HUES6 (cell line): ENCODE results near the gene CEP68.

Experiments
- H3K27ac ChIP-seq: 2 replicates; pipeline ENCODE4 v1.7.0; 2013; ENCODE audit warnings: low read depth, mild to moderate bottlenecking, low read length, inconsistent platforms
- H3K27me3 ChIP-seq: 2 replicates; pipeline ENCODE4 v1.6.1; 2013; ENCODE audit warnings: low read length; ENCODE audit not compliant: control insufficient read depth, insufficient read depth
- H3K36me3 ChIP-seq: 2 replicates; pipeline ENCODE4 v1.6.1; 2013; ENCODE audit warnings: low read length; ENCODE audit not compliant: control insufficient read depth, insufficient read depth
- H3K4me1 ChIP-seq: 2 replicates; pipeline ENCODE4 v1.6.1; 2013; ENCODE audit warnings: low read length; ENCODE audit not compliant: control insufficient read depth, insufficient read depth
- H3K4me3 ChIP-seq: 2 replicates; pipeline ENCODE4 v1.5.1; 2013; ENCODE audit warnings: low read depth, low read length
- H3K9ac ChIP-seq: one replicate; pipeline ENCODE4 v1.6.1; 2013; ENCODE audit warnings: mild to moderate bottlenecking, low read length
- H3K9me3 ChIP-seq: 2 replicates; pipeline ENCODE4 v1.6.1; 2013; ENCODE audit warnings: low read depth, low read length; ENCODE audit not compliant: control insufficient read depth, insufficient read depth

CEP68 gene

GRCh38 chr2:65046633-65047407 lies 9.4 kb upstream of the CEP68 start:
- peaks cover 28% of the 10 kb centered on the region for H3K9me3 ChIP-seq
- no peak overlapping the region for H3K4me3 ChIP-seq
- peaks cover 18% of the 10 kb centered on the region for H3K4me1 ChIP-seq
- H3K36me3 ChIP-seq, result peaks cover 23% of the 10 kb centered on the region
- H3K27me3 ChIP-seq, result no peaks in the 10 kb centered on the region
- no peak overlapping the region for H3K27ac ChIP-seq
- H3K9ac ChIP-seq, result no peak overlapping the region

DNA sequence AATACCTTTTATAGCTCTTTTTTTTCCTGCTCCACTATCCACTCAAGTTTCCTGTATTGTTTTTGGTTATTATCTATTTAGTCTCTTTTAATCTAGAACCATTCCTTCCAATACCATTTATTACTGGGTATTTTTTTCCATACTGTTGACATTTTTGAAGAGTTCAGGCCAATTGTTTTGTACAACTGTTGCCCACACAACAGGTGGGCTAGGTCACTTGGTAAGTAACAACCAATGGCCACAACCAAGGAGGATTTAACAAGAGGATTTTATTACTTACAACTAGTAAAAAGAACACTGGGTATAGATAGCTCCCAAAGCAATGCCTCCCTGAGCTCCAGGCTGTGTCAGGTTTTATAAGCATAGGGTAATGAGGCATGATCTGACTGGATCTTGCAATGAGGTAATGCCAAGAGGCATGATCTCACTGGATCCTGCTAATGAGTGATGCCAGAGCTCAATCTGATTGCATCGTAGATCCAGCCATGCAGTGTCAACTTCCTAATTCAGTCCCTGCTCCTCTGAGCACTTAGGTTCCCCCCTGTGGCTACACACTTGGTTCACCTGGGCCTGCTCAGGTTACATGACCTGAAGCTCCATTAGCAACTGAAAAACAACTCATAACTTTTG lies 7.1 kb upstream of the CEP68 start:
- peak overlapping the region; percentile 51; the same call in 1 of the 2 replicates for H3K27ac ChIP-seq
- no peak overlapping the region for H3K9ac ChIP-seq
- H3K9me3 ChIP-seq, result peaks cover 23% of the 10 kb centered on the region
- H3K27me3 ChIP-seq, result no peaks in the 10 kb centered on the region
- no peak overlapping the region for H3K4me3 ChIP-seq
- peaks cover 18% of the 10 kb centered on the region for H3K4me1 ChIP-seq
- H3K36me3 ChIP-seq, result peaks cover 13% of the 10 kb centered on the region

- peaks cover 8% of the 10 kb centered on the region for H3K36me3 ChIP-seq
- H3K27ac ChIP-seq, result no peak overlapping the region
- H3K4me1 ChIP-seq, result peaks cover 11% of the 10 kb centered on the region
- peaks cover 19% of the 10 kb centered on the region for H3K9me3 ChIP-seq
- H3K4me3 ChIP-seq, result no peak overlapping the region
- peaks cover 4% of the 10 kb centered on the region; the same call in 1 of the 2 replicates for H3K27me3 ChIP-seq
- H3K9ac ChIP-seq, result no peak overlapping the region
These were observed 5.3 kb upstream of the CEP68 start for GRCh38 chr2:65050931-65051330.

DNA sequence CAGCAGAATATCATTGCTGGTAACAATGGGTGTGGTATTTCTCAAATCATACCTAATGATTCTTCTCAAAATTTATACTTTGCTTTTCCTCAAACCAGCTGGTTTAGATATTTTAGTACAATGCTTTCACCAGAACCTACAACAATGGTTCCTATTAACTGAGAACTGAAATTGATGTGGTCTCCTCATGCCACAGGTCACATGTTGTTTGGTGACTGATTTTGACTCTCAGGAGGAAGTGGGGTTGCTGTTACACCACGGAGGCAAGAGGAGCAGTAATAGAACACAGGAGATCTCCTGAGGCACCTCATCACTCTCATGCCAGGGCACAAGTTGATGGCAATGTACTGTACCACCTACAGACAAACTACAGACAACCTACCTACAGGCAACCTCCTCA lies 3.0 kb upstream of the CEP68 start:
- Histone ChIP-seq H3K27ac (no peak overlapping the region), H3K4me1 (peaks cover 13% of the 10 kb centered on the region), H3K27me3 (peaks cover 4% of the 10 kb centered on the region; the same call in 1 of the 2 replicates), H3K4me3 (no peak overlapping the region), H3K9ac (no peak overlapping the region), H3K9me3 (peaks cover 11% of the 10 kb centered on the region), H3K36me3 (no peaks in the 10 kb centered on the region)

- Histone ChIP-seq H3K27me3 (peaks cover 4% of the 10 kb centered on the region; the same call in 1 of the 2 replicates), H3K9ac (no peak overlapping the region), H3K27ac (no peak overlapping the region), H3K4me1 (peaks cover 13% of the 10 kb centered on the region), H3K9me3 (no peaks in the 10 kb centered on the region), H3K36me3 (no peaks in the 10 kb centered on the region), H3K4me3 (peak overlapping the region; percentile 73; the same call in 1 of the 2 replicates)
These were observed 1.3 kb upstream of the CEP68 start for GRCh38 chr2:65054749-65055421.

GRCh38 chr2:65055422-65056214 lies 598 bp upstream of the CEP68 start:
- Histone ChIP-seq H3K27ac (no peak overlapping the region), H3K4me1 (peaks cover 13% of the 10 kb centered on the region), H3K36me3 (no peaks in the 10 kb centered on the region), H3K9me3 (no peaks in the 10 kb centered on the region), H3K9ac (peak overlapping the region; percentile 56), H3K4me3 (peak overlapping the region; percentile 73), H3K27me3 (peaks cover 4% of the 10 kb centered on the region; the same call in 1 of the 2 replicates)

- Histone ChIP-seq H3K36me3 (no peaks in the 10 kb centered on the region), H3K9me3 (no peaks in the 10 kb centered on the region), H3K27ac (peak overlapping the region; percentile 76; the same call in 1 of the 2 replicates), H3K9ac (peak overlapping the region; percentile 76), H3K4me3 (peak overlapping the region; percentile 73), H3K4me1 (peaks cover 13% of the 10 kb centered on the region), H3K27me3 (peaks cover 4% of the 10 kb centered on the region; the same call in 1 of the 2 replicates)
These were observed 799 bp downstream of the CEP68 start for GRCh38 chr2:65057054-65057375.

- no peaks in the 10 kb centered on the region for H3K36me3 ChIP-seq
- H3K27me3 ChIP-seq, result peaks cover 4% of the 10 kb centered on the region; the same call in 1 of the 2 replicates
- no peak overlapping the region for H3K27ac ChIP-seq
- H3K4me1 ChIP-seq, result peaks cover 13% of the 10 kb centered on the region
- no peaks in the 10 kb centered on the region for H3K9me3 ChIP-seq
- H3K9ac ChIP-seq, result peak overlapping the region; percentile 76
- H3K4me3 ChIP-seq, result peak overlapping the region; percentile 73
These were observed 1.3 kb downstream of the CEP68 start for GRCh38 chr2:65057391-65058052.

- Histone ChIP-seq H3K9ac (no peak overlapping the region), H3K27me3 (peaks cover 4% of the 10 kb centered on the region; the same call in 1 of the 2 replicates), H3K4me1 (peaks cover 13% of the 10 kb centered on the region), H3K9me3 (no peaks in the 10 kb centered on the region), H3K36me3 (no peaks in the 10 kb centered on the region), H3K4me3 (no peak overlapping the region), H3K27ac (no peak overlapping the region)
These were observed 2.9 kb downstream of the CEP68 start for GRCh38 chr2:65059071-65059470.
